Activated CD8-positive, alpha-beta T cell treated with anti-CD3 and anti-CD28 coated beads for 36 hours (primary cell): ENCODE data around the gene APOL6. TPM values are rescaled to one million over a fixed set of nuclear protein-coding genes. Genes with fewer than 3 reads are reported as not detected.

Experiments used
- ATAC-seq: fragments of 200-7000 bp; cut with Tn5 transposase; one replicate; pipeline ENCODE4 v1.10.0; 2021; ENCODE audit warnings: mild to moderate bottlenecking, moderate library complexity
- CTCF ChIA-PET: fragments of 350-600 bp; sonication (Branson Sonifier 250); formaldehyde crosslinking; loops from one replicate; lab custom pipeline; 2021; ENCODE audit warnings: antibody characterized with exemption; lab: Charles Lee
- POLR2A ChIA-PET: fragments of 350-600 bp; sonication (Branson Sonifier 250); formaldehyde crosslinking; loops from one replicate; lab custom pipeline; 2021; ENCODE audit warnings: antibody characterized with exemption; lab: Charles Lee
- DNase-seq: peaks from one replicate; pipeline ENCODE4 v3.0.0-alpha.2; 2020
- H3K27ac Mint-ChIP-seq: one replicate; pipeline ENCODE4 v1.8.0; 2021; ENCODE audit warnings: mild to moderate bottlenecking, mixed read lengths
- H3K27me3 Mint-ChIP-seq: one replicate; pipeline ENCODE4 v1.8.0; 2021; ENCODE audit warnings: mixed read lengths
- H3K36me3 Mint-ChIP-seq: one replicate; pipeline ENCODE4 v1.8.0; 2021; ENCODE audit warnings: low read depth, mixed read lengths
- H3K4me1 Mint-ChIP-seq: one replicate; pipeline ENCODE4 v1.8.0; 2021; ENCODE audit warnings: low read depth, mixed read lengths
- H3K4me3 Mint-ChIP-seq: one replicate; pipeline ENCODE4 v1.8.0; 2021; ENCODE audit warnings: mild to moderate bottlenecking, moderate library complexity, mixed read lengths
- H3K9me3 Mint-ChIP-seq: one replicate; pipeline ENCODE4 v1.8.0; 2021; ENCODE audit warnings: mixed read lengths
- CTCF ChIP-seq: fragments of 200-600 bp; IDR thresholded peaks from one replicate; pipeline ENCODE4 v1.8.0; 2022; ENCODE audit warnings: antibody characterized with exemption, mild to moderate bottlenecking
- intact Hi-C: fragments of 100-400 bp; cut with micrococcal nuclease; formaldehyde crosslinking; loops from one replicate; pipeline ENCODE4 v1.10.0; 2022
- total RNA-seq, 2 experiments: library from RNA; stranded (reverse); gene quantifications; one replicate each; pipeline ENCODE4 v1.2.3, GENCODE V29; 2021

Gene APOL6
- total RNA-seq, 2 experiments from 2014 or later: 37.1 to 38.0 TPM

- DNase-seq (peak; percentile 26), ATAC-seq (peak; percentile 54)
- CTCF ChIA-PET: no interaction called here
- no peak overlapping the region for H3K27ac Mint-ChIP-seq
- H3K27me3 Mint-ChIP-seq: peaks cover 4% of the 10 kb centered on the region
- POLR2A ChIA-PET: no interaction called here
- intact Hi-C loops: no loop called here
- no peak for TF ChIP-seq CTCF
- H3K4me3 Mint-ChIP-seq: no peak overlapping the region
- H3K4me1 Mint-ChIP-seq: peaks cover 9% of the 10 kb centered on the region
- H3K9me3 Mint-ChIP-seq: no peaks in the 10 kb centered on the region
- no peaks in the 10 kb centered on the region for H3K36me3 Mint-ChIP-seq
These were observed 46.3 kb upstream of the APOL6 start for GRCh38 chr22:35601743-35602615.

- CTCF ChIA-PET: no interaction called here
- no peak for TF ChIP-seq CTCF
- Mint-ChIP-seq H3K27me3 (peaks cover 7% of the 10 kb centered on the region), H3K27ac (no peak overlapping the region), H3K9me3 (no peaks in the 10 kb centered on the region), H3K36me3 (no peaks in the 10 kb centered on the region), H3K4me3 (no peak overlapping the region), H3K4me1 (peaks cover 9% of the 10 kb centered on the region)
- intact Hi-C loops: no loop called here
- peak; percentile 77 for ATAC-seq
- POLR2A ChIA-PET: interaction anchor here (0.7 to 1.1 kb wide), 2 partner anchors 204 to 211 kb away, joined by 3 read pairs; no protein-coding TSS in a partner anchor
- peak; percentile 55 for DNase-seq
These were observed 43.5 kb upstream of the APOL6 start for GRCh38 chr22:35604621-35605368.

GRCh38 chr22:35605369-35605680, 42.9 kb upstream of the APOL6 start:
- Mint-ChIP-seq H3K9me3 (no peaks in the 10 kb centered on the region), H3K36me3 (no peaks in the 10 kb centered on the region), H3K27ac (no peak overlapping the region), H3K4me1 (peaks cover 9% of the 10 kb centered on the region), H3K27me3 (peaks cover 7% of the 10 kb centered on the region), H3K4me3 (no peak overlapping the region)
- CTCF ChIA-PET: no interaction called here
- intact Hi-C loops: no loop called here
- ATAC-seq: no peak
- DNase-seq: no peak
- POLR2A ChIA-PET: interaction anchor here (1.1 kb wide), 1 partner anchor 205 kb away, joined by 3 read pairs; no protein-coding TSS in a partner anchor
- no peak for TF ChIP-seq CTCF

GRCh38 chr22:35605851-35606481, 42.3 kb upstream of the APOL6 start:
- ATAC-seq: no peak
- no peak for DNase-seq
- H3K9me3 Mint-ChIP-seq: no peaks in the 10 kb centered on the region
- H3K27me3 Mint-ChIP-seq: peaks cover 9% of the 10 kb centered on the region
- H3K4me3 Mint-ChIP-seq: no peak overlapping the region
- peaks cover 9% of the 10 kb centered on the region for H3K4me1 Mint-ChIP-seq
- ChIA-PET CTCF (no interaction called here), POLR2A (interaction anchor here (1.1 kb wide), 1 partner anchor 205 kb away, joined by 3 read pairs; no protein-coding TSS in a partner anchor)
- H3K27ac Mint-ChIP-seq: no peak overlapping the region
- intact Hi-C loops: no loop called here
- H3K36me3 Mint-ChIP-seq: no peaks in the 10 kb centered on the region
- no peak for TF ChIP-seq CTCF
